HCT116 (cell line): Measurements from ENCODE around the gene CD8A. TPM values are rescaled to one million over a fixed set of nuclear protein-coding genes. Genes with fewer than 3 reads are reported as not detected.

ENCODE experiments used
- ATAC-seq: fragments of 200-7000 bp; cut with Tn5 transposase; 2 replicates; pipeline ENCODE4 v1.9.1; 2020; ENCODE audit warnings: mild to moderate bottlenecking, moderate library complexity
- BruUV-seq: library from RNA; stranded (reverse); fragments of 400-500 nt; replicated peaks from 2 replicates; lab custom pipeline; 2021; lab: Mats Ljungman, UMichigan
- CTCF ChIA-PET: fragments of 300-600 bp; sonication (Branson Sonifier 250); formaldehyde crosslinking; loops from one replicate; lab custom pipeline; 2021; ENCODE audit warnings: antibody characterized with exemption; lab: Charles Lee
- POLR2A ChIA-PET: fragments of 300-600, 350-600 bp; sonication (Branson Sonifier 250); formaldehyde crosslinking; loops from one replicate; lab custom pipeline; 2021; ENCODE audit warnings: antibody characterized with exemption; lab: Charles Lee
- RAD21 ChIA-PET, 2 experiments: fragments of 300-600 bp; sonication (Branson Sonifier 250); formaldehyde crosslinking; loops; one replicate each; lab custom pipeline; 2023; ENCODE audit warnings: low total read pairs in 2 of 2; ENCODE audit not compliant: uncharacterized antibody in 2 of 2, unreplicated experiment in 2 of 2, low non-redundant PET in 1 of 2; lab: Charles Lee
- DNase-seq: peaks from one replicate; pipeline ENCODE4 v3.0.0-alpha.2; 2010; ENCODE audit warnings: low read depth, low spot score
- H2AFZ ChIP-seq: fragments of 200-600 bp; shearing (Covaris generic), sonication (generic); 2 replicates; pipeline ENCODE4 v1.6.1; 2017; ENCODE audit warnings: low read depth, mixed run types, mixed read lengths, antibody characterized with exemption, low read length; ENCODE audit not compliant: poor library complexity, severe bottlenecking
- H3K27ac ChIP-seq: 2 replicates; pipeline ENCODE4 v1.5.1; 2012; ENCODE audit warnings: low read depth, low read length
- H3K27me3 ChIP-seq: fragments of 200-600 bp; sonication (generic); 2 replicates; pipeline ENCODE4 v1.6.1; 2016; ENCODE audit warnings: mixed run types, low read length, mixed read lengths; ENCODE audit not compliant: insufficient read depth
- H3K36me3 ChIP-seq, 2 experiments: fragments of 200-500 bp in 1 of 2; fragments of 200-600 bp in 1 of 2; sonication (Bioruptor generic) in 1 of 2; sonication (generic) in 1 of 2; 2 replicates each; pipeline versions ENCODE4 v1.5.1 to v1.6.1; 2014 to 2016; ENCODE audit warnings: low read length in 2 of 2, inconsistent platforms in 1 of 2, mixed read lengths in 1 of 2, mixed run types in 1 of 2; ENCODE audit not compliant: insufficient read depth in 2 of 2, control insufficient read depth in 1 of 2
- H3K4me1 ChIP-seq, 2 experiments: fragments of 200-600 bp in 1 of 2; sonication (generic) in 1 of 2; 2 replicates each; pipeline versions ENCODE4 v1.5.1 to v1.6.1; 2012 to 2017; ENCODE audit warnings: low read length in 2 of 2, inconsistent platforms in 1 of 2, mild to moderate bottlenecking in 1 of 2, mixed read lengths in 1 of 2, mixed run types in 1 of 2, moderate library complexity in 1 of 2; ENCODE audit not compliant: insufficient read depth in 2 of 2, control insufficient read depth in 1 of 2
- H3K4me2 ChIP-seq: fragments of 200-600 bp; sonication (generic); 2 replicates; pipeline ENCODE4 v1.6.1; 2017; ENCODE audit warnings: mixed run types, low read length, mixed read lengths
- H3K4me3 ChIP-seq, 2 experiments: fragments of 200-600 bp in 1 of 2; sonication (generic) in 1 of 2; replicated peaks in 1 of 2; 2 replicates each; pipeline ENCODE4 v1.5.1; 2011 to 2016; ENCODE audit warnings: low read length in 2 of 2, control low read depth in 1 of 2, low read depth in 1 of 2, mild to moderate bottlenecking in 1 of 2, mixed read lengths in 1 of 2, mixed run types in 1 of 2
- H3K79me2 ChIP-seq: fragments of 200-600 bp; sonication (generic); 2 replicates; pipeline ENCODE4 v1.6.1; 2017; ENCODE audit warnings: mild to moderate bottlenecking, mixed run types, low read length, moderate library complexity, mixed read lengths; ENCODE audit not compliant: insufficient read depth
- H3K9ac ChIP-seq: fragments of 200-600 bp; sonication (generic); 2 replicates; pipeline ENCODE4 v1.6.1; 2016; ENCODE audit warnings: low read length, mixed read lengths
- H3K9me2 ChIP-seq: fragments of 200-600 bp; sonication (generic), shearing (Covaris generic); 2 replicates; pipeline ENCODE4 v1.6.1; 2017; ENCODE audit warnings: mixed run types, mild to moderate bottlenecking, moderate library complexity; ENCODE audit not compliant: insufficient read depth
- H3K9me3 ChIP-seq, 2 experiments: fragments of 200-500 bp in 1 of 2; fragments of 200-600 bp in 1 of 2; sonication (Bioruptor generic) in 1 of 2; sonication (generic) in 1 of 2; 2 replicates each; pipeline ENCODE4 v1.6.1; 2014 to 2017; ENCODE audit warnings: low read length in 2 of 2, mixed read lengths in 2 of 2, inconsistent platforms in 1 of 2, low read depth in 1 of 2, mild to moderate bottlenecking in 1 of 2, mixed run types in 1 of 2, moderate library complexity in 1 of 2; ENCODE audit not compliant: control insufficient read depth in 1 of 2, insufficient read depth in 1 of 2
- H4K20me1 ChIP-seq: fragments of 200-600 bp; sonication (generic), shearing (Covaris generic); 2 replicates; pipeline ENCODE4 v1.6.1; 2017; ENCODE audit warnings: mixed run types, mild to moderate bottlenecking, moderate library complexity; ENCODE audit not compliant: insufficient read depth
- CBX3 ChIP-seq: IDR thresholded peaks from 2 replicates; pipeline ENCODE4 v1.6.1; 2012; ENCODE audit warnings: low read depth
- CEBPB ChIP-seq: IDR thresholded peaks from 2 replicates; pipeline ENCODE4 v1.6.1; 2012; ENCODE audit warnings: low read depth
- EGR1 ChIP-seq: IDR thresholded peaks from 2 replicates; pipeline ENCODE4 v1.6.1; 2012; ENCODE audit warnings: low read depth
- POLR2AphosphoS5 ChIP-seq: IDR thresholded peaks from 2 replicates; pipeline ENCODE4 v1.6.1; 2011; ENCODE audit warnings: mild to moderate bottlenecking, low read depth, low read length, moderate library complexity
- RAD21 ChIP-seq: IDR thresholded peaks from 2 replicates; pipeline ENCODE4 v1.6.1; 2012; ENCODE audit warnings: low read depth, mild to moderate bottlenecking
- SIN3A ChIP-seq: IDR thresholded peaks from 2 replicates; pipeline ENCODE4 v1.6.1; 2012; ENCODE audit warnings: low read depth
- TCF7L2 ChIP-seq: IDR thresholded peaks from 2 replicates; pipeline ENCODE4 v1.7.0; 2011; ENCODE audit warnings: borderline replicate concordance, inconsistent platforms; ENCODE audit not compliant: insufficient read depth, insufficient read length; ENCODE audit errors: extremely low read depth
- YY1 ChIP-seq: IDR thresholded peaks from 2 replicates; pipeline ENCODE4 v1.6.1; 2011; ENCODE audit warnings: low read length, low read depth, moderate library complexity, mild to moderate bottlenecking; ENCODE audit not compliant: insufficient replicate concordance; ENCODE audit errors: extremely low read depth
- intact Hi-C: fragments of 100-400 bp; cut with micrococcal nuclease; formaldehyde crosslinking; loops from 2 replicates; pipeline ENCODE4 v1.10.0; 2022
- total RNA-seq: library from RNA; stranded (reverse); gene quantifications from one replicate; pipeline ENCODE4 v1.2.1, GENCODE V29; 2021; ENCODE audit not compliant: unreplicated experiment
- TF ChIP-seq, protein P1 (sequence below): IDR thresholded peaks from 2 replicates; pipeline ENCODE4 v1.6.1; 2012
- TF ChIP-seq, protein P2 (sequence below), 3 experiments: fragments of 200-600 bp in 1 of 3; sonication (generic) in 1 of 3; IDR thresholded peaks in 2 of 3; conservative IDR thresholded peaks in 1 of 3; 2 replicates each; pipeline ENCODE4 v1.5.1; 2012 to 2017; ENCODE audit warnings: low read depth in 2 of 3, low read length in 2 of 3, antibody characterized with exemption in 1 of 3, borderline replicate concordance in 1 of 3, control low read depth in 1 of 3, mild to moderate bottlenecking in 1 of 3, mixed read lengths in 1 of 3, mixed run types in 1 of 3, moderate library complexity in 1 of 3; ENCODE audit not compliant: insufficient read depth in 1 of 3
- TF ChIP-seq, protein P3 (sequence below): IDR thresholded peaks from 2 replicates; pipeline ENCODE4 v1.6.1; 2012; ENCODE audit warnings: low read depth

Gene CD8A
- total RNA-seq, 1 experiment from 2014 or later, result 0.76 TPM

DNA sequence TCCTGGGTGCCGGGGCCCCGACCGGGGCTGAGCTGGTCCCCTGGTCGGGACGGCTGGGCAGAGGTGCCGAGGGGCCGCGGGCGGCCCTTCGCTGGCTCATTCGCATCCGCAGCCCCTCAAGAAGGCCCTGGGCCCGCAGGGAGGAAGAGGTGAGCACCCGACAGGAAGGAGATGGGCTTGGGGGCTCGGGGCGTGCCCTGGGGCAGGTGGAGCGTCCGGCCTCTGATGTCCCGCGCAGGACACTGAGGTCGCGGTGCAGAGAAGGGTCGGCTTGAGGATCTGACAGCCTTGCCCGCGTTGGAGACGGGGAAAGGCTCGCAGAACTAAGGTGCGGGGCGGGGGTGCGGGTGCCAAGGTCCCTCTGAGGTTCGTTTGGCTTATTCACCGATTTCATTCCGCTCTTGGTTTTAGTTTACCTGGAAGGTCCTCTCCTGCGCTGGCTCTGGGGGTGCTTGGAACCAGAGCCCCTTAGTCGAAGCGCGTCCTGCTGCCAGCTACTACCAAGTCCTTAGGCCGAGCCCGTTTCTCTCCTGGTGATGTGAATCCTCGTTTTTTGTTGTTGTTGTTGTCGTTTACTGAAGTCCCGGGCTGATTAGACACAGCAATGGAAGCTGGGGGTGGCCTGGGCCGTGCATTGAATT is 18.9 kb upstream of the CD8A start:
- CTCF ChIA-PET, result no interaction called here
- H4K20me1 ChIP-seq, result no peaks in the 10 kb centered on the region
- no peak overlapping the region for H3K4me3 ChIP-seq
- no peak overlapping the region for H3K27ac ChIP-seq
- H3K27me3 ChIP-seq, result no peaks in the 10 kb centered on the region
- no peak for ATAC-seq
- H3K9me2 ChIP-seq, result no peaks in the 10 kb centered on the region
- no peak for TF ChIP-seq TCF7L2
- TF ChIP-seq YY1, result no peak
- TF ChIP-seq POLR2AphosphoS5, result no peak
- intact Hi-C loops, result loop anchor here (10.0 kb wide), 1 partner anchor 405 kb away; no protein-coding TSS in a partner anchor
- no peak for DNase-seq
- H3K4me2 ChIP-seq, result no peak overlapping the region
- H3K79me2 ChIP-seq, result no peaks in the 10 kb centered on the region
- POLR2A ChIA-PET, result no interaction called here
- BruUV-seq, result no TSS peak
- peaks cover 5 to 20% of the 10 kb centered on the region in 2 experiments for H3K4me1 ChIP-seq
- H3K36me3 ChIP-seq, result no peaks in the 10 kb centered on the region
- no peaks in the 10 kb centered on the region for H3K9me3 ChIP-seq
- no peak overlapping the region for H2AFZ ChIP-seq
- RAD21 ChIA-PET, result no interaction called here
- H3K9ac ChIP-seq, result no peak overlapping the region

DNA sequence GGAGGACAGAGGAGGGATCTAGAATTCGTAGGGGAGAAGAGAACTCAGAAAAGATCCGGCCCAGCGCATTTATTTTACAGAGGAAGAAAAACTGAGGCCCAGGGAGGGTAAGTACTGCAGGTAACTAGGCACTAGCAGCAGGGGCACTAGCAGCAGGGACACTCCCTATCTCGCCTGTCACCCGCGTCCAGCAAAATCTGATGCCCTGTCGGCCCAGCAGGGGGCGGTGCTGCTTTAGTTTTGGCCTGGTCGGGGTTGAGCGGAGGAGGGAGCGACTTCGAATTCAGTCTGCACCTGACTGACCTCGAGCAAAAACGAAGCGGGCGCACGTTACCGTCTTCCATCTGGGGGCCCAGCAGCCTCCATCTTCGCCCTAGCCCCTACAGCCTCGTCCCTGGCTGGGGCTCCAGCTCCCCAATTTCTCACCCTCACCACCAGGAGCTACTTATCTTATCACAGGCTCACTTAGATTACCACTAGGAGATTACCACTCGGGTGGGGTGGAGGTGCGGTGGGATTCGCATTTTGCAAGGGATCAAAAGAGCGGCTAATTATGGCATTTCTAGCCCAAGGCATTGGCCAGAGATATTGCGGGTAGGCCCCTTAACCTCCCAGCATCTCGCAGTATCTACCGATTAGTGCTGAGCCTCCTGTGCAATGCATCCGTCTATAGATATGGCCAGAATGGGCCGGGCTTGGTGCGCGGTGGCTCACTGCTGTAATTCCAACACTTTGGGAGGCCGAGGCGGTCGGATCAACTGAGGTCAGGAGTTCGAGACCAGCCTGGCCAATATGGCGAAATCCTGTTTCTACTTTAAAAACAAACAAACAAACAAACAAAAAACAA is 17.8 kb upstream of the CD8A start:
- no peaks in the 10 kb centered on the region for H3K36me3 ChIP-seq
- ATAC-seq (peak; percentile 92), DNase-seq (peak; percentile 84)
- H2AFZ ChIP-seq, result peak overlapping the region; percentile 98
- H4K20me1 ChIP-seq, result no peaks in the 10 kb centered on the region
- ChIA-PET POLR2A (no interaction called here), RAD21 (no interaction called here), CTCF (no interaction called here)
- intact Hi-C loops, result loop anchor here (10.0 kb wide), 1 partner anchor 406 kb away; no protein-coding TSS in a partner anchor
- H3K27me3 ChIP-seq, result no peaks in the 10 kb centered on the region
- H3K79me2 ChIP-seq, result no peaks in the 10 kb centered on the region
- peak overlapping the region; percentile 44; the same call in 1 of the 2 replicates for H3K27ac ChIP-seq
- H3K9me2 ChIP-seq, result no peaks in the 10 kb centered on the region
- no peaks in the 10 kb centered on the region for H3K9me3 ChIP-seq
- peaks cover 5 to 20% of the 10 kb centered on the region in 2 experiments for H3K4me1 ChIP-seq
- peak overlapping the region; percentile 50 to 67 for H3K4me3 ChIP-seq
- peak overlapping the region; percentile 62 for H3K9ac ChIP-seq
- peak overlapping the region; percentile 97 for H3K4me2 ChIP-seq
- BruUV-seq, result no TSS peak
- TF ChIP-seq, protein P1, sequence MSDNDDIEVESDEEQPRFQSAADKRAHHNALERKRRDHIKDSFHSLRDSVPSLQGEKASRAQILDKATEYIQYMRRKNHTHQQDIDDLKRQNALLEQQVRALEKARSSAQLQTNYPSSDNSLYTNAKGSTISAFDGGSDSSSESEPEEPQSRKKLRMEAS, result peak; percentile 92
- TF ChIP-seq, protein P2, sequence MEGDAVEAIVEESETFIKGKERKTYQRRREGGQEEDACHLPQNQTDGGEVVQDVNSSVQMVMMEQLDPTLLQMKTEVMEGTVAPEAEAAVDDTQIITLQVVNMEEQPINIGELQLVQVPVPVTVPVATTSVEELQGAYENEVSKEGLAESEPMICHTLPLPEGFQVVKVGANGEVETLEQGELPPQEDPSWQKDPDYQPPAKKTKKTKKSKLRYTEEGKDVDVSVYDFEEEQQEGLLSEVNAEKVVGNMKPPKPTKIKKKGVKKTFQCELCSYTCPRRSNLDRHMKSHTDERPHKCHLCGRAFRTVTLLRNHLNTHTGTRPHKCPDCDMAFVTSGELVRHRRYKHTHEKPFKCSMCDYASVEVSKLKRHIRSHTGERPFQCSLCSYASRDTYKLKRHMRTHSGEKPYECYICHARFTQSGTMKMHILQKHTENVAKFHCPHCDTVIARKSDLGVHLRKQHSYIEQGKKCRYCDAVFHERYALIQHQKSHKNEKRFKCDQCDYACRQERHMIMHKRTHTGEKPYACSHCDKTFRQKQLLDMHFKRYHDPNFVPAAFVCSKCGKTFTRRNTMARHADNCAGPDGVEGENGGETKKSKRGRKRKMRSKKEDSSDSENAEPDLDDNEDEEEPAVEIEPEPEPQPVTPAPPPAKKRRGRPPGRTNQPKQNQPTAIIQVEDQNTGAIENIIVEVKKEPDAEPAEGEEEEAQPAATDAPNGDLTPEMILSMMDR (IDR thresholded peaks at IDR 0.05 in 2 of 3, conservative IDR thresholded peaks at IDR 0.05 in 1 of 3; ENCODE audit: borderline replicate concordance in 1 of 3, insufficient read depth in 1 of 3, low read depth in 2 of 3, low read length in 2 of 3), result peak; percentile 82 to 93 (median 92)
- TF ChIP-seq CEBPB (no peak), EGR1 (no peak), CBX3 (peak; percentile 80; the same call in 1 of the 2 replicates), SIN3A (no peak), RAD21 (peak; percentile 98)
- TF ChIP-seq, protein P3, sequence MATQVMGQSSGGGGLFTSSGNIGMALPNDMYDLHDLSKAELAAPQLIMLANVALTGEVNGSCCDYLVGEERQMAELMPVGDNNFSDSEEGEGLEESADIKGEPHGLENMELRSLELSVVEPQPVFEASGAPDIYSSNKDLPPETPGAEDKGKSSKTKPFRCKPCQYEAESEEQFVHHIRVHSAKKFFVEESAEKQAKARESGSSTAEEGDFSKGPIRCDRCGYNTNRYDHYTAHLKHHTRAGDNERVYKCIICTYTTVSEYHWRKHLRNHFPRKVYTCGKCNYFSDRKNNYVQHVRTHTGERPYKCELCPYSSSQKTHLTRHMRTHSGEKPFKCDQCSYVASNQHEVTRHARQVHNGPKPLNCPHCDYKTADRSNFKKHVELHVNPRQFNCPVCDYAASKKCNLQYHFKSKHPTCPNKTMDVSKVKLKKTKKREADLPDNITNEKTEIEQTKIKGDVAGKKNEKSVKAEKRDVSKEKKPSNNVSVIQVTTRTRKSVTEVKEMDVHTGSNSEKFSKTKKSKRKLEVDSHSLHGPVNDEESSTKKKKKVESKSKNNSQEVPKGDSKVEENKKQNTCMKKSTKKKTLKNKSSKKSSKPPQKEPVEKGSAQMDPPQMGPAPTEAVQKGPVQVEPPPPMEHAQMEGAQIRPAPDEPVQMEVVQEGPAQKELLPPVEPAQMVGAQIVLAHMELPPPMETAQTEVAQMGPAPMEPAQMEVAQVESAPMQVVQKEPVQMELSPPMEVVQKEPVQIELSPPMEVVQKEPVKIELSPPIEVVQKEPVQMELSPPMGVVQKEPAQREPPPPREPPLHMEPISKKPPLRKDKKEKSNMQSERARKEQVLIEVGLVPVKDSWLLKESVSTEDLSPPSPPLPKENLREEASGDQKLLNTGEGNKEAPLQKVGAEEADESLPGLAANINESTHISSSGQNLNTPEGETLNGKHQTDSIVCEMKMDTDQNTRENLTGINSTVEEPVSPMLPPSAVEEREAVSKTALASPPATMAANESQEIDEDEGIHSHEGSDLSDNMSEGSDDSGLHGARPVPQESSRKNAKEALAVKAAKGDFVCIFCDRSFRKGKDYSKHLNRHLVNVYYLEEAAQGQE, result no peak
